Caco-2 (cell line): ENCODE data around the gene NDFIP1. TPM values are rescaled to one million over a fixed set of nuclear protein-coding genes. Genes with fewer than 3 reads are reported as not detected.

Experiments used
- BruUV-seq: library from RNA; stranded (reverse); fragments of 400-500 nt; replicated peaks from 2 replicates; lab custom pipeline; 2021; lab: Mats Ljungman, UMichigan
- CTCF ChIA-PET: fragments of 300-600 bp; sonication (Branson Sonifier 250); formaldehyde crosslinking; loops from one replicate; lab custom pipeline; 2022; ENCODE audit warnings: antibody characterized with exemption; lab: Charles Lee
- POLR2A ChIA-PET: fragments of 300-600 bp; sonication (Branson Sonifier 250); formaldehyde crosslinking; loops from one replicate; lab custom pipeline; 2022; ENCODE audit warnings: antibody characterized with exemption; lab: Charles Lee
- DNase-seq, 2 experiments: peaks; one replicate each; pipeline versions ENCODE4 v3.0.0 to v3.0.0-alpha.2; 2020 to 2022
- H3K27me3 ChIP-seq: replicated peaks from 2 replicates; pipeline ENCODE4 v1.6.0; 2011; ENCODE audit warnings: low read length; ENCODE audit not compliant: control insufficient read depth, insufficient read depth
- H3K36me3 ChIP-seq: 2 replicates; pipeline ENCODE4 v1.5.1; 2011; ENCODE audit warnings: low read length; ENCODE audit not compliant: control insufficient read depth, insufficient read depth
- H3K4me1 ChIP-seq: fragments of 250-450 bp; sonication (Bioruptor Pico); 2 replicates; pipeline ENCODE4 v1.5.1; 2020; ENCODE audit warnings: mild to moderate bottlenecking
- H3K4me3 ChIP-seq: 2 replicates; pipeline ENCODE4 v1.5.1; 2011; ENCODE audit warnings: low read depth, mild to moderate bottlenecking, control low read depth, low read length
- H3K9me3 ChIP-seq: fragments of 250-450 bp; sonication (Bioruptor Pico); 2 replicates; pipeline ENCODE4 v1.5.1; 2020; ENCODE audit warnings: mild to moderate bottlenecking, moderate library complexity
- H3K27ac Mint-ChIP-seq: one replicate; pipeline ENCODE4 v1.8.0; 2022; ENCODE audit warnings: mixed read lengths; ENCODE audit not compliant: unreplicated experiment
- H3K27me3 Mint-ChIP-seq: one replicate; pipeline ENCODE4 v1.8.0; 2022; ENCODE audit warnings: mixed read lengths; ENCODE audit not compliant: insufficient read depth, unreplicated experiment
- H3K36me3 Mint-ChIP-seq: one replicate; pipeline ENCODE4 v1.8.0; 2022; ENCODE audit warnings: mild to moderate bottlenecking, mixed read lengths; ENCODE audit not compliant: insufficient read depth, unreplicated experiment
- H3K4me1 Mint-ChIP-seq: one replicate; pipeline ENCODE4 v1.8.0; 2022; ENCODE audit warnings: low read depth, mixed read lengths; ENCODE audit not compliant: unreplicated experiment
- H3K4me3 Mint-ChIP-seq: one replicate; pipeline ENCODE4 v1.8.0; 2022; ENCODE audit warnings: mild to moderate bottlenecking, moderate library complexity, mixed read lengths; ENCODE audit not compliant: unreplicated experiment
- H3K9me3 Mint-ChIP-seq: one replicate; pipeline ENCODE4 v1.8.0; 2022; ENCODE audit warnings: mixed read lengths; ENCODE audit not compliant: unreplicated experiment
- intact Hi-C: fragments of 100-400 bp; cut with micrococcal nuclease; formaldehyde crosslinking; loops from one replicate; pipeline ENCODE4 v1.10.0; 2022; ENCODE audit not compliant: unreplicated experiment
- total RNA-seq: library from RNA; stranded (reverse); gene quantifications from 2 replicates; pipeline ENCODE4 v1.2.3, GENCODE V29; 2022
- TF ChIP-seq, protein P1 (sequence below), 2 experiments: fragments of 200-600 bp in 1 of 2; IDR thresholded peaks; 1 replicate in 1 of 2; 2 replicates in 1 of 2; pipeline versions ENCODE4 v1.5.1 to v1.8.0; 2011 to 2022; ENCODE audit warnings: antibody characterized with exemption in 1 of 2, control low read depth in 1 of 2, inconsistent platforms in 1 of 2, low read depth in 1 of 2, low read length in 1 of 2, mild to moderate bottlenecking in 1 of 2, moderate library complexity in 1 of 2; ENCODE audit not compliant: insufficient read depth in 1 of 2, severe bottlenecking in 1 of 2, unreplicated experiment in 1 of 2

Gene NDFIP1
- total RNA-seq, 1 experiment from 2014 or later, result 51.6 TPM

DNA sequence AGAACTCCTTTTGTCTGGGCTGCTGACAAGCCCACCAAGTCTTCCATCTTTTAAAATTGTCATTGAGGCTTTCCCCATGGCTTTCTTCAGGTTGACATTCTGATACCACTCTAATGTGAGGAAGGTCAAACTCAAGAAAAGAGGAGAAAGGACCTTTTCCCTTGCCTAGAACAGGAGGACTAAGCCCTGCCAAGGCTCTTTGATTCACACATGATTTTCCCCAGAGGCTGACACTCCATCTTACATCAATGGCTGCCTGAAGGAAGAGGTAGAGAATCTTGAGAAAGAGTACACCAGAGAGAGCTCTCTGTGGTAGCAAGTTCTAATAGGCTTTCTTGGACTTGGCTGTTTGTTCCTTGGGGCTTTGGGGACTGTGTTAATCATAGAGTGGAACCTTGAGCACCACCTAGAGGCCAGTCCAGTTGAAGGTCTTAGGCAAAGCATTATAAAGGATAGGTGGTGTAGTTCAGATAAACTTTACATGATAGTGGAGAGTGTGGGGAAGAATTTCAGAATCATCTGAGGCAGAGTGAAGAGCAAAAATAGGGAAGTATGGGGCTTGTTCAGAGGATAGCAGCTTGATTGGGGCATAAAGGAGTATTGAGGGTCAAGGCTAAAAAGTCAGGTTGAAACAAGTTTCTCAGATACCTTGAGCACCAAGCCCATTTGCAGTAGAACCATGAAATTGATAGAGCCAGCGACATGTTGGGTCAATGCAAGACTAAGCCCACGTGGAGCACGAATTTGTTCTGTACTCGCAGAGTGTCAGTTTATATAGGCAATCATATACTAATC lies 36.7 kb downstream of the NDFIP1 start:
- Histone ChIP-seq H3K4me3 (no peak overlapping the region), H3K27me3 (no peaks in the 10 kb centered on the region), H3K9me3 (no peaks in the 10 kb centered on the region; the same call in 1 of the 2 replicates), H3K36me3 (peaks cover 3% of the 10 kb centered on the region), H3K4me1 (no peaks in the 10 kb centered on the region)
- Mint-ChIP-seq H3K9me3 (no peaks in the 10 kb centered on the region), H3K27ac (no peak overlapping the region), H3K4me1 (no peaks in the 10 kb centered on the region), H3K4me3 (no peak overlapping the region), H3K27me3 (no peaks in the 10 kb centered on the region), H3K36me3 (peaks cover 16% of the 10 kb centered on the region)
- TF ChIP-seq, protein P1, sequence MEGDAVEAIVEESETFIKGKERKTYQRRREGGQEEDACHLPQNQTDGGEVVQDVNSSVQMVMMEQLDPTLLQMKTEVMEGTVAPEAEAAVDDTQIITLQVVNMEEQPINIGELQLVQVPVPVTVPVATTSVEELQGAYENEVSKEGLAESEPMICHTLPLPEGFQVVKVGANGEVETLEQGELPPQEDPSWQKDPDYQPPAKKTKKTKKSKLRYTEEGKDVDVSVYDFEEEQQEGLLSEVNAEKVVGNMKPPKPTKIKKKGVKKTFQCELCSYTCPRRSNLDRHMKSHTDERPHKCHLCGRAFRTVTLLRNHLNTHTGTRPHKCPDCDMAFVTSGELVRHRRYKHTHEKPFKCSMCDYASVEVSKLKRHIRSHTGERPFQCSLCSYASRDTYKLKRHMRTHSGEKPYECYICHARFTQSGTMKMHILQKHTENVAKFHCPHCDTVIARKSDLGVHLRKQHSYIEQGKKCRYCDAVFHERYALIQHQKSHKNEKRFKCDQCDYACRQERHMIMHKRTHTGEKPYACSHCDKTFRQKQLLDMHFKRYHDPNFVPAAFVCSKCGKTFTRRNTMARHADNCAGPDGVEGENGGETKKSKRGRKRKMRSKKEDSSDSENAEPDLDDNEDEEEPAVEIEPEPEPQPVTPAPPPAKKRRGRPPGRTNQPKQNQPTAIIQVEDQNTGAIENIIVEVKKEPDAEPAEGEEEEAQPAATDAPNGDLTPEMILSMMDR (IDR thresholded peaks at IDR 0.05; ENCODE audit: insufficient read depth in 1 of 2, low read depth in 1 of 2, low read length in 1 of 2, severe bottlenecking in 1 of 2, unreplicated experiment in 1 of 2), result peak; percentile 60 to 82
- ChIA-PET POLR2A (no interaction called here), CTCF (interaction anchor here (0.6 to 1.0 kb wide), 3 partner anchors 133 to 164 kb away, joined by 3 read pairs; partner anchors contain the start of gene GNPDA1)
- no TSS peak for BruUV-seq
- peak; percentile 69 to 72 for DNase-seq
- intact Hi-C loops, result loop anchor here (1.0 to 5.0 kb wide), 5 partner anchors 37 to 453 kb away; partner anchors contain the start of gene NDFIP1

DNA sequence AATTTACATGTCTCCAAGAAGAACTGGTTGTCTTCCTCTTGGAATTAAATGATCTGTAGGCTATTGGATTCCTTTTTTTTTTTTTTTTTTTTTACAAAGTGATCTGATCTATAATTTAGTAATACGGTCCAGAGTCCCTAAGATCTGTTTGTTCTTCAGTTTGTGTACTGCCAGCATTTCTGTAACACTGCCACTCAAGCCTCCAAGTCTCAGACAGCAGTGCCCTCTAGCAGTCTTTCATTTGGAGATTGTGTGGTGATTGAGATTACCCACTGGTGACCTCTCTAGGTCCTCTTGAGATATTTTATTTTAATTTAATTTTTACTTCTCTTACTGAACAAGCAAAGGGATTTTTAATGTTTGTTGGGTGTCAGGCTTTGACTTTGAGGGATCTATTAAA lies 40.8 kb downstream of the NDFIP1 start:
- H3K9me3 ChIP-seq, result no peaks in the 10 kb centered on the region; the same call in 1 of the 2 replicates
- H3K36me3 ChIP-seq, result peaks cover 3% of the 10 kb centered on the region
- TF ChIP-seq, protein P1 (IDR thresholded peaks at IDR 0.05; ENCODE audit: insufficient read depth in 1 of 2, low read depth in 1 of 2, low read length in 1 of 2, severe bottlenecking in 1 of 2, unreplicated experiment in 1 of 2), result no peak
- ChIA-PET CTCF (interaction anchor here (0.7 kb wide), 1 partner anchor 141 kb away, joined by 3 read pairs; no protein-coding TSS in a partner anchor), POLR2A (no interaction called here)
- H3K27me3 ChIP-seq, result no peaks in the 10 kb centered on the region
- H3K4me3 ChIP-seq, result no peak overlapping the region
- intact Hi-C loops, result loop anchor here (5.0 kb wide), 1 partner anchor 457 kb away; no protein-coding TSS in a partner anchor
- peaks cover 4% of the 10 kb centered on the region; the same call in 1 of the 2 replicates for H3K4me1 ChIP-seq
- Mint-ChIP-seq H3K27ac (no peak overlapping the region), H3K27me3 (no peaks in the 10 kb centered on the region), H3K4me1 (no peaks in the 10 kb centered on the region), H3K36me3 (peaks cover 12% of the 10 kb centered on the region), H3K4me3 (no peak overlapping the region), H3K9me3 (no peaks in the 10 kb centered on the region)
- BruUV-seq, result no TSS peak
- DNase-seq, result no peak

DNA sequence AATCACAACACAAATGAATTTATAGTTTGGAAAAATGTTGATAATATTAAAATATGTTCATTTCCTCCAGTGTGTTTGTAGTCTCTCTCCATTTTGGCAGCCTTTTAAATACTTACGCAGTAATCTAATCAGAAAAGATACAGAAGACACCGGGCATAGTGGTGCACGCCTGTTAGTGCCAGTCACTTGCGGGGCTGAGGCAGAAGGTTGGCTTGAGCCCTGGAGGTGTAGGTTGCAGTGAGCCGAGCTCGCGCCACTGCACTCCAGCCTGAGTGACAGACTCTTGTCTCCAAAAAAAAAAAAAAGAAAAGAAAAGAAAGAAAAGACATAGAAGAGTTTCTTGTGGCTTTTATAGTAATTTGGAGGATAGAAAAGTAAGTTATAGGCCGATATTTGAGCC lies 41.9 kb downstream of the NDFIP1 start:
- TF ChIP-seq, protein P1 (IDR thresholded peaks at IDR 0.05; ENCODE audit: insufficient read depth in 1 of 2, low read depth in 1 of 2, low read length in 1 of 2, severe bottlenecking in 1 of 2, unreplicated experiment in 1 of 2), result no peak
- Histone ChIP-seq H3K4me1 (peaks cover 4% of the 10 kb centered on the region; the same call in 1 of the 2 replicates), H3K4me3 (no peak overlapping the region), H3K9me3 (no peaks in the 10 kb centered on the region; the same call in 1 of the 2 replicates), H3K27me3 (no peaks in the 10 kb centered on the region), H3K36me3 (peaks cover 3% of the 10 kb centered on the region)
- Mint-ChIP-seq H3K9me3 (no peaks in the 10 kb centered on the region), H3K4me3 (no peak overlapping the region), H3K4me1 (no peaks in the 10 kb centered on the region), H3K27ac (no peak overlapping the region), H3K27me3 (no peaks in the 10 kb centered on the region), H3K36me3 (peaks cover 12% of the 10 kb centered on the region)
- DNase-seq, result no peak
- intact Hi-C loops, result loop anchor here (5.0 kb wide), 2 partner anchors 172 to 547 kb away; no protein-coding TSS in a partner anchor
- CTCF ChIA-PET, result no interaction called here
- BruUV-seq, result no TSS peak
- POLR2A ChIA-PET, result no interaction called here
